HepG2 (cell line): Measurements from ENCODE around the gene LRP1B. TPM values are rescaled to one million over a fixed set of nuclear protein-coding genes. Genes with fewer than 3 reads are reported as not detected.

Source experiments
- microRNA-seq: library from miRNA; unstranded; fragments of <30 nt; microRNA quantifications from one replicate; pipeline ENCODE4, GENCODE V29; 2020
- polyA plus RNA-seq, 8 experiments: library from polyadenylated mRNA; depleted of rRNA in 3 of 8; stranded (reverse) in 7 of 8; unstranded in 1 of 8; fragments of >200 nt; fragmentation: Illumina TruSeq in 4 of 8; extraction: Trizol in 4 of 8; gene quantifications; 2 replicates each; pipeline versions ENCODE4 v1.2.1 to v1.2.3, GENCODE V29; 2011 to 2016; ENCODE audit warnings: low read depth in 4 of 8, missing spikeins in 1 of 8, mixed read lengths in 1 of 8; ENCODE audit not compliant: insufficient read depth in 1 of 8
- small RNA-seq, 3 experiments: library from RNA; depleted of rRNA; stranded (forward); fragments of <200 nt; gene quantifications; one replicate each; pipeline ENCODE3, GENCODE V24; 2012; ENCODE audit warnings: low read depth in 2 of 3, low replicate concordance in 1 of 3; ENCODE audit not compliant: insufficient read length in 3 of 3, insufficient read depth in 2 of 3
- total RNA-seq, 5 experiments: library from RNA; depleted of rRNA; stranded (reverse); fragments of >200 nt; fragmentation: Illumina TruSeq; extraction: Trizol; gene quantifications; 2 replicates each; pipeline ENCODE4 v1.2.3, GENCODE V29; 2016; ENCODE audit warnings: low read depth in 1 of 5

The LRP1B gene
- total and polyA plus RNA-seq, 2 of the 13 experiments (the other 11 are each of a cell fraction or from before 2014, with no cell fraction given) = 0.04 TPM; not detected in 1

Small RNAs within 50 kb of the gene (microRNA-seq; reads per million reads assigned to microRNA genes)
- not detected for gene MIR7157

Small RNAs within 50 kb of the gene (small RNA-seq; reads per million reads assigned to genes)
- gene AC068287.1 (0 reads per million in 3 experiments), gene MTCO1P44 (0 reads per million in 3 experiments), gene RF00019 (0 reads per million in 3 experiments), gene RF02271 (0 reads per million in 3 experiments), gene RNU6-904P (0 reads per million in 3 experiments)
